Aorta (tissue), 5 donors: ENCODE measurements around the gene TXNIP. TPM values are rescaled to one million over a fixed set of nuclear protein-coding genes. Genes with fewer than 3 reads are reported as not detected.

ENCODE experiments used
- ATAC-seq: fragments of 200-7000 bp; cut with Tn5 transposase; one replicate; pipeline ENCODE4 v1.9.1; 2022; ENCODE audit warnings: moderate library complexity; ENCODE audit not compliant: low FRiP score
- DNase-seq, 2 donors: peaks; one replicate each; pipeline ENCODE4 v3.0.0-alpha.2; 2020
- H3K27ac ChIP-seq, 2 donors: one replicate each; pipeline ENCODE4 v1.5.1; 2013; ENCODE audit warnings: low read length in 2 of 2, mild to moderate bottlenecking in 2 of 2, moderate library complexity in 2 of 2, control low read depth in 1 of 2, inconsistent platforms in 1 of 2, low read depth in 1 of 2
- H3K27me3 ChIP-seq, 2 donors: one replicate each; pipeline ENCODE4 v1.6.1; 2013; ENCODE audit warnings: control low read depth in 1 of 2, low read length in 1 of 2, mild to moderate bottlenecking in 1 of 2, moderate library complexity in 1 of 2; ENCODE audit not compliant: insufficient read depth in 2 of 2, control insufficient read depth in 1 of 2
- H3K36me3 ChIP-seq, 2 donors: one replicate each; pipeline ENCODE4 v1.6.1; 2013; ENCODE audit warnings: control low read depth in 1 of 2, low read length in 1 of 2, mild to moderate bottlenecking in 1 of 2; ENCODE audit not compliant: insufficient read depth in 2 of 2, control insufficient read depth in 1 of 2
- H3K4me1 ChIP-seq, 2 donors: one replicate each; pipeline ENCODE4 v1.6.1; 2013; ENCODE audit warnings: low read length in 2 of 2, control low read depth in 1 of 2, mild to moderate bottlenecking in 1 of 2, moderate library complexity in 1 of 2; ENCODE audit not compliant: insufficient read depth in 2 of 2, control insufficient read depth in 1 of 2
- H3K4me3 ChIP-seq, 2 donors: one replicate each; pipeline ENCODE4 v1.5.1; 2013; ENCODE audit warnings: low read length in 2 of 2, control low read depth in 1 of 2, mild to moderate bottlenecking in 1 of 2
- H3K9me3 ChIP-seq: one replicate; pipeline ENCODE4 v1.6.1; 2013; ENCODE audit warnings: mild to moderate bottlenecking, low read length; ENCODE audit not compliant: control insufficient read depth
- WGBS, 2 donors: extraction: QIAGEN DNeasy Blood & Tissue Kit; methylation state at CpG; one replicate each; pipeline ENCODE4 v1.1.7; 2013; 5-methylcytosine and 5-hydroxymethylcytosine counted together
- intact Hi-C, 2 donors: fragments of 100-400 bp; cut with DNase I; formaldehyde crosslinking; loops; one replicate each; pipeline versions ENCODE4 v1.14.2 to v1.15.0; 2022
- polyA plus RNA-seq, 2 donors: library from polyadenylated mRNA; stranded (reverse); fragments of 200-250 nt; gene quantifications; one replicate each; pipeline ENCODE4 v1.2.3, GENCODE V29; 2013
- total RNA-seq, 2 donors: library from RNA; stranded (reverse); fragmentation: NEBNext Ultra II Directional; extraction: Animal tissue kit (Norgen Biotek cat#: 25700); gene quantifications; one replicate each; pipeline ENCODE4 v1.2.1, GENCODE V29; 2021
- donor health status: healthy with polysubstance abuse.
- donor health status: Bipolar disorder and iron deficiency.
- donor health status: DM: no; HTN: no; CAD: no.
- donor health status: DM: no; HTN: no; CAD: no.
- donor health status: DM: yes; HTN: yes; CAD: no.

TXNIP gene
- total and polyA plus RNA-seq, 4 donors: 83.1 to 536 (median 261) TPM

DNA sequence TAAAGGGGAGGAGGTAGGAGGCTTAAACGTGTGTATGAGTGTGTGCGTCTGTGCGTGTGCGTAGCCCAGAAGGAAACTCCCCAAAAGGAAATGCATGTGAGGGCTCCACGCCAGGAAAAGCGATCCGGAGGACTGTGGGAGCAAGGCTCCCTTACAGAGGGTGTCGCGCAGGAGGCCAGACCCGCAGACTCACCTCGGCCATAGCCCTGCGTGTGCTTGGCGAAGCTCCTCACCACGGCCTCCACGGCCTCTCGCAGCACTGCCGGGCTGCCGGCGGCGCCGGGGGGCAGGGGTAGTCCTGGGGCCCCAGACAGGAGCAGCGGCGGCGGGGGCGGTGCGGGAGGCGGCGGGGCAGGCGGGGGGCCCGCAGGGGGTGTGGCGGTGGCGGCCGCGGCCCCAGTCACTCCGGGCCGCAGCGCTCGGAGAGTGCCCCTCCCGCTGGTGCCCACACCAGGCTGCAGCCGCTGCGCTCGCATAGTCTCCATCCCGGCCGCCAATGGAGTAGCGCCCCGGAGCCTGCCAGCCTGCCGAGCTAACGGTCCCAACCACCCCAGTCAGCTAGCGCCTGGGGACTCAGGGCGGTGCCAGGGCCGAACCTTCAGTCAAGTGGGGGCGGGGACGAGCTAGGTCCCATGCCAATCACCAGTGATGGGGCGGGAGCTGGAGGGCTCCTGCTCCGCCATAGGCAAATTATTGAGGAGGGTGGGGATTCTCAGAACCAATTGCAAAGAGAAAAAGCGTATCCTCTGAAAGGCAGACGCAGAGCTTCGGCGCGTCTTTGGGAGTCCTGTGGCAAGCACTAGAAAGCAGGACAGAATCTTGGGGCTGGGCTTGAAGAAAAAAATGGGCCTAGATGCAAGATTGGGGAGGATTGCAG is 38.7 kb downstream of the TXNIP start, which contains the start of gene LIX1L:
Gene LIX1L, minus strand, starts transcription at position 575 of the 877 bp plus-strand sequence. Its CDS starts 90 bp downstream, at position 485.
- ATAC-seq: peak; percentile 92
- intact Hi-C loops: loop anchor here in 1 of 2 donors (2.0 to 10.0 kb wide), 3 partner anchors 31 to 83 kb away; partner anchors contain the start of genes PEX11B and RBM8A
- Histone ChIP-seq H3K36me3 (no peaks in the 10 kb centered on the region), H3K4me1 (peaks cover 3 to 4% of the 10 kb centered on the region in 2 donors), H3K27ac (peak within 1 kb of the TSS; percentile 89 to 97), H3K27me3 (no peaks in the 10 kb centered on the region), H3K9me3 (no peaks in the 10 kb centered on the region), H3K4me3 (peak within 1 kb of the TSS; percentile 64 to 97)
- 0% methylated on average over 48 to 60 of the region's 60 CpGs for WGBS, 2 donors
- peak; percentile 98 for DNase-seq

DNA sequence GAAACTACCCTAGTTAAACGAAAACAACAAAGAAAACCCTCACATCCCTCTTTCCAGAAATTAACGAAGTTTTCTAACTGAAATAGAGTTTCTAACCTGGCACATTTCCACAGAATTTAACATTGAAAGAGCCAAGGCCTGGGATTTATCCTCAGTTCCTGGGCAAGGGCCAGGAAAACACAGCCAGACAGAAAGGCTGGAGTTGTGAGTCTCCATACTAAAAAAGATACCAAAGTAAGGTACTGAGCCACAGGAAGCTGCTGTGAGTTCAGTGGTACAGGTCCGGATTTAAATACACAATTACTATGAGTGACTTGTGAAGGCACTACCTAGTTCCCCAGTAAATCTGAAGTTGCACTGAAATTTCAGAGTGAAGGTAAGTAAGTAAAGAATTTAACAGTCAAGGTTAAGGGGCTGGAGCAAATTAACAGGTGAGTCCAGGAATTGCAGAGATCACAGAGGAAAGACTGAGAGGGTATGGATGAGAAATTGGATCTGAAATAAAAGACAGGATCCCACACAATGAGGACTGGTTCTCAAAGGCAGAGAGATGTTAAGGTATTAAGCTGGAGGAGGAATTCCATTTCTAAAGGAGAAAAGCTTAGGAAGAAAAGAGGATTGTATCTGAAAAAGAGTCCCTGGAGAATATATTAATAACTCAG is 39.5 kb downstream of the TXNIP start:
- Histone ChIP-seq H3K4me3 (peak overlapping the region; percentile 64 to 97), H3K4me1 (peaks cover 4 to 6% of the 10 kb centered on the region in 2 donors), H3K36me3 (no peaks in the 10 kb centered on the region), H3K27ac (peak overlapping the region; percentile 88 to 89), H3K27me3 (no peaks in the 10 kb centered on the region), H3K9me3 (no peaks in the 10 kb centered on the region)
- DNase-seq: no peak
- no peak for ATAC-seq
- WGBS, 2 donors: 0 to 1% methylated on average over 3 of the region's 3 CpGs
- intact Hi-C loops: loop anchor here in 1 of 2 donors (2.0 to 10.0 kb wide), 3 partner anchors 30 to 82 kb away; partner anchors contain the start of genes PEX11B and RBM8A

DNA sequence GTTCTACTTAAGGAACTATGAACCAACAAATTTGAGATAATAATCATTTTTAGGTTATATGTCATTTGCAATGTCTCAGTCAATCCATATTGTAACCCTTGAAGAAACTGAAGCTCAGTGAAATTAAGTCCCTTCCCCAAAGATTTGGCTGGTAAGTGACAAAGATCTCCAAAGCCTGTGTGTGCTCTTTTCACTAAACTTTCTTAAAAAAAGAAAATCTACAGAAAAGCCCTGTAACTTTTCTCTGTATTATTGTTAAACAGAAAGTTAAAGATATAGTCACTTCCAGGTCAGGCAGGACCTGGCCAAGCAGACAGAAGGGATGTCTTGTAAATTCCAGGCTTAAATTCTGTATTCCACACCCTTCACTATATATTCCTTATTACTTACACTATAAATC is 40.0 kb downstream of the TXNIP start:
- Histone ChIP-seq H3K27me3 (no peaks in the 10 kb centered on the region), H3K36me3 (no peaks in the 10 kb centered on the region), H3K4me1 (peaks cover 4 to 11% of the 10 kb centered on the region in 2 donors), H3K9me3 (no peaks in the 10 kb centered on the region), H3K27ac (peak overlapping the region in 1 of 2 donors; percentile 18), H3K4me3 (peak overlapping the region; percentile 8 to 97)
- intact Hi-C loops: loop anchor here in 1 of 2 donors (2.0 to 10.0 kb wide), 3 partner anchors 30 to 82 kb away; partner anchors contain the start of genes PEX11B and RBM8A
- DNase-seq (no peak), ATAC-seq (no peak)

DNA sequence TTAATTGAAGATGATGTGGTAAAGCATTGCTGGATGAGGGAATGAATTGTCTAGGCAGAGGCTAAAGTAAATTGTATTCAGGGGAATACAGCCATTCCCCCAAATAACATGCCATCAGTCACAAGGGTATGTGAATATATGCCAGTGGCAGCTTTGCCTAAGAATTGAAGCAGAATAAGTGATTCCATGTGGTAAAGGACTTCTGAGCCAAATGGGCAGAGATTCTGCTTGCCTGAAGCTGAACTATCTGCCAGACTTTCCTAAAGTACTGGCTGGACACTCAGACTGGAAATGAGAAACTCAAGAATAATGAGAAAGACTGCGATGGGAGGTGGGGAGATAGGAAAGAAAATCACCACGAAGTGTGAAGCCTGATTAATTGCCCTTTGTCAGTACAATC is 40.9 kb downstream of the TXNIP start:
- ATAC-seq (no peak), DNase-seq (no peak)
- Histone ChIP-seq H3K4me1 (peaks cover 4 to 11% of the 10 kb centered on the region in 2 donors), H3K36me3 (no peaks in the 10 kb centered on the region), H3K4me3 (peak overlapping the region in 1 of 2 donors; percentile 9), H3K9me3 (no peaks in the 10 kb centered on the region), H3K27me3 (no peaks in the 10 kb centered on the region), H3K27ac (no peak overlapping the region)
- WGBS, 2 donors: 2 to 7% methylated on average over 2 of the region's 2 CpGs
- intact Hi-C loops: loop anchor here in 1 of 2 donors (5.0 to 10.0 kb wide), 2 partner anchors 38 to 81 kb away; partner anchors contain the start of gene PEX11B

DNA sequence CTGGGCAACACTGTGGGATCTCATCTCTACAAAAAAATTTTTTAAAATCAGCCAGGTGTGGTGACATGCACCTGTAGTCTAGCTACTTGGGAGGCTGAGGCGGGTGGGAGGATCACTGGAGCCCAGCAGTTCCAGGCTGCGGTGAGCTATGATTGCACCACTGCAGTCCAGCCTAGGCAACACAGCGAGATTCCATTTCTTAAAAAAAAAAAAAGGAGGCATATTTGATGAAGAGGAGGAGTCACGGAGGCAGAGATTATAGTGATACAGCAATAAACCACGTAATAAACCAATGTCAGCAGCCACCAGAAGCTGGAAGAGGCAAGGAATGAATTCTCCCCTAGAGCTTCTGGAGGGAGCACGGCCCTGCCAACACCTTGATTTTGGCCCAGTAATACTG is 42.5 kb downstream of the TXNIP start:
- no peak for ATAC-seq
- H3K4me1 ChIP-seq: peaks cover 4 to 11% of the 10 kb centered on the region in 2 donors
- no peak overlapping the region for H3K27ac ChIP-seq
- intact Hi-C loops: loop anchor here in 1 of 2 donors (10.0 kb wide), 1 partner anchor 79 kb away; no protein-coding TSS in a partner anchor
- no peak for DNase-seq
- H3K4me3 ChIP-seq: no peak overlapping the region
- H3K36me3 ChIP-seq: no peaks in the 10 kb centered on the region
- 61 to 67% methylated on average over 6 of the region's 6 CpGs for WGBS, 2 donors
- no peaks in the 10 kb centered on the region for H3K27me3 ChIP-seq
- no peaks in the 10 kb centered on the region for H3K9me3 ChIP-seq

DNA sequence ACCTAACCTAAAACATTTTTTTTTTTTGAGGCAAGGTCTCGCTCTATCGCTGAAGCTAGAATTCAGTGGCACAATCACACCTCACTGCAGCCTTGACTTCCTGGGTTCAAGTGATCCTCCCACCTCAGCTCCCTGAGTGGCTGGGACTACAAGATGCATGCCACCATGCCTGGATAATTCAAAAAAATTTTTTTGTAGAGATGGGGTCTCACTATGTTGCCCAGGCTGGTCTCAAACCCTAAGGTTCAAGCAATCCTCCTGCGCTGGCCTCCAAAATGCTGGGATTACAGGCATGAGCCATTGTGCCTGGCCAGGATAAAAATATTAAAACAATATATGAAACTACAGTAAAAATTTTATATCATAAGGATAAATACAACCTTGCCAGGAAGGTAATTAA is 43.5 kb downstream of the TXNIP start:
- Histone ChIP-seq H3K4me3 (no peak overlapping the region), H3K27me3 (no peaks in the 10 kb centered on the region), H3K36me3 (no peaks in the 10 kb centered on the region), H3K4me1 (peaks cover 4 to 11% of the 10 kb centered on the region in 2 donors), H3K9me3 (no peaks in the 10 kb centered on the region), H3K27ac (no peak overlapping the region)
- ATAC-seq (no peak), DNase-seq (no peak)
- 96 to 98% methylated on average over 3 of the region's 3 CpGs for WGBS, 2 donors
- intact Hi-C loops: loop anchor here in 1 of 2 donors (10.0 kb wide), 1 partner anchor 78 kb away; no protein-coding TSS in a partner anchor

DNA sequence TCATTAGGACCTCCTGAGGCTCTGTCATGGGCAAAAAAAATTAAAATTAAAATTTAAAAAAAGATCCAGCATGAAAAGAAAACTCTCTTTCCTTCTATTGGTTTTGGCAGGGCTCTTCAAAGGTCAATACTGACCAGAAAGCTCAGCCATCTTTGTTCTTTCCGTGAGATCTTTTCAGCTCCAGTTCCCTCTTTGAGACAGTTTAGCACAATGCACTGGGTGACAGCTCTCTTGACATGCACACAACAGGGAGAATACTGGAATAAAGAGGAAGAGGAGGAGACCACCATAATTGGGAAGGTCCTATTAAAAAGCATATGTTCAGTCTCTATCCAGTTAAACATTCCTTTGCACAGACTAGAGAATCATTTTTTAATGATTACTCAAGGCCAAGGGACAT is 44.9 kb downstream of the TXNIP start:
- WGBS, 2 donors: 22 to 38% methylated on average over 1 of the region's 1 CpG
- Histone ChIP-seq H3K27me3 (no peaks in the 10 kb centered on the region), H3K4me1 (peaks cover 4 to 11% of the 10 kb centered on the region in 2 donors), H3K36me3 (peaks cover 0 to 2% of the 10 kb centered on the region in 2 donors), H3K4me3 (no peak overlapping the region), H3K9me3 (no peaks in the 10 kb centered on the region), H3K27ac (no peak overlapping the region)
- intact Hi-C loops: loop anchor here in 1 of 2 donors (10.0 kb wide), 1 partner anchor 77 kb away; no protein-coding TSS in a partner anchor
- ATAC-seq (no peak), DNase-seq (no peak)

DNA sequence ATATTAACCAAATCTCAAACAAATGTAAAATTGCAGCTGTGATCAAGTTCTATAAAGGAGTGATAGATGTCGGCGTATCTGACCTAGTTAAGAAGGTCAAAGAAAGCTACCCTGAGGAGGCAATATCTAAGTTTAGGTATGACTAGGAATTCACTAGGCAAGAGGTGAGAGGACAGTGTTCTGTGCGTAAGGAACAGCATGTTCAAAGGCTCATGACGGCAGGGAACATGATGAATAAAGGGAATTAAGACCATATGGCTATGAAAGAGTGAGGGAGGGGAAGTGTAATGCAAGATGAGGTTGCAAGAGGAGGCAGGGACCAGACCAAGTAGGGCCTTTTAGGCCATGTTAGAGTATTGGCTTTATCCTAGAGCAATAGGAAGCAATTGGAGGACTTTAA is 47.2 kb downstream of the TXNIP start:
- H3K27me3 ChIP-seq: no peaks in the 10 kb centered on the region
- peaks cover 0 to 2% of the 10 kb centered on the region in 2 donors for H3K36me3 ChIP-seq
- WGBS, 2 donors: 92% methylated on average over 4 of the region's 4 CpGs
- DNase-seq: no peak
- no peak overlapping the region for H3K27ac ChIP-seq
- H3K4me3 ChIP-seq: no peak overlapping the region
- peaks cover 1 to 8% of the 10 kb centered on the region in 2 donors for H3K4me1 ChIP-seq
- H3K9me3 ChIP-seq: no peaks in the 10 kb centered on the region
- intact Hi-C loops: no loop called here
- no peak for ATAC-seq
